ENCODE results near the gene LIPT1.

GRCh38 chr2:99140056-99140859 lies 14.5 kb upstream of the LIPT1 start:
- TF ChIP-seq, protein P1, sequence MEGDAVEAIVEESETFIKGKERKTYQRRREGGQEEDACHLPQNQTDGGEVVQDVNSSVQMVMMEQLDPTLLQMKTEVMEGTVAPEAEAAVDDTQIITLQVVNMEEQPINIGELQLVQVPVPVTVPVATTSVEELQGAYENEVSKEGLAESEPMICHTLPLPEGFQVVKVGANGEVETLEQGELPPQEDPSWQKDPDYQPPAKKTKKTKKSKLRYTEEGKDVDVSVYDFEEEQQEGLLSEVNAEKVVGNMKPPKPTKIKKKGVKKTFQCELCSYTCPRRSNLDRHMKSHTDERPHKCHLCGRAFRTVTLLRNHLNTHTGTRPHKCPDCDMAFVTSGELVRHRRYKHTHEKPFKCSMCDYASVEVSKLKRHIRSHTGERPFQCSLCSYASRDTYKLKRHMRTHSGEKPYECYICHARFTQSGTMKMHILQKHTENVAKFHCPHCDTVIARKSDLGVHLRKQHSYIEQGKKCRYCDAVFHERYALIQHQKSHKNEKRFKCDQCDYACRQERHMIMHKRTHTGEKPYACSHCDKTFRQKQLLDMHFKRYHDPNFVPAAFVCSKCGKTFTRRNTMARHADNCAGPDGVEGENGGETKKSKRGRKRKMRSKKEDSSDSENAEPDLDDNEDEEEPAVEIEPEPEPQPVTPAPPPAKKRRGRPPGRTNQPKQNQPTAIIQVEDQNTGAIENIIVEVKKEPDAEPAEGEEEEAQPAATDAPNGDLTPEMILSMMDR (IDR thresholded peaks at IDR 0.05): no peak
- no peak for TF ChIP-seq POLR2A (IDR thresholded peaks at IDR 0.05)
